Spleen (tissue), 7 donors: ENCODE measurements around the gene FOLR3.

Experiments used
- POLR2A ChIP-seq, 3 donors: fragments of 450-650 bp; IDR thresholded peaks; one replicate each; pipeline ENCODE4 v1.5.1; 2017; ENCODE audit warnings: antibody characterized with exemption in 3 of 3, mild to moderate bottlenecking in 1 of 3
- POLR2AphosphoS5 ChIP-seq, 3 donors: sonication (generic); formaldehyde crosslinking; IDR thresholded peaks; one replicate each; pipeline ENCODE4 v1.5.1; 2017; ENCODE audit warnings: antibody characterized with exemption in 3 of 3
- TF ChIP-seq, protein P1 (sequence below), 11 experiments: fragments of 200-600 bp in 7 of 11; fragments of 450-650 bp in 4 of 11; sonication (generic) in 4 of 11; IDR thresholded peaks in 8 of 11; conservative IDR thresholded peaks in 3 of 11; 1 replicate in 7 of 11; 2 replicates in 4 of 11; pipeline versions ENCODE4 v1.4.0 to v1.8.0; 2016 to 2021; ENCODE audit warnings: antibody characterized with exemption in 11 of 11, inconsistent platforms in 4 of 11, mild to moderate bottlenecking in 1 of 11
- donor health status: DM: no; HTN: no; CAD: no; lungs with moderate emphysema.
- donor health status: DM: no; HTN: no; CAD: no.
- donor health status: DM: no; HTN: no; CAD: no.

DNA sequence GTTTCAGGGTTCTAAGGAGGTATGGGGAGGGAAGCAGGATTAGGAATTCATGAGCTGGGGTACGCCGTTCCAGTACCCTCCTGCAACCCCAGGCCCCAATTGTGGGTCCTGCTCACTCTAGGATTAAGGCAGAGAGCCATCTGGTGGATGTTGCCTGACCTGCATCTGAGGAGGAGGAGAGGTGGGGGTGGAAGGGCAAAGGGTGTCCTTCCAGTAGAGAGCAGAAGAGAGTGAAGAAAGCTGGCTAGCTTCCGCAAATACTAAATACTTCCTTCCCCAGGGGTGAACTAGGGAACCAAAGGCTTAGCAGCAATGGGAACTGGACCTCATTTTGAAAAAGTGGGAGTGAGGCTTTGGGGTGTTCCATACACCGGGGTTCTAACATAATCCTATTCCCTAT lies 44.2 kb upstream of the FOLR3 start:
- TF ChIP-seq, protein P1, sequence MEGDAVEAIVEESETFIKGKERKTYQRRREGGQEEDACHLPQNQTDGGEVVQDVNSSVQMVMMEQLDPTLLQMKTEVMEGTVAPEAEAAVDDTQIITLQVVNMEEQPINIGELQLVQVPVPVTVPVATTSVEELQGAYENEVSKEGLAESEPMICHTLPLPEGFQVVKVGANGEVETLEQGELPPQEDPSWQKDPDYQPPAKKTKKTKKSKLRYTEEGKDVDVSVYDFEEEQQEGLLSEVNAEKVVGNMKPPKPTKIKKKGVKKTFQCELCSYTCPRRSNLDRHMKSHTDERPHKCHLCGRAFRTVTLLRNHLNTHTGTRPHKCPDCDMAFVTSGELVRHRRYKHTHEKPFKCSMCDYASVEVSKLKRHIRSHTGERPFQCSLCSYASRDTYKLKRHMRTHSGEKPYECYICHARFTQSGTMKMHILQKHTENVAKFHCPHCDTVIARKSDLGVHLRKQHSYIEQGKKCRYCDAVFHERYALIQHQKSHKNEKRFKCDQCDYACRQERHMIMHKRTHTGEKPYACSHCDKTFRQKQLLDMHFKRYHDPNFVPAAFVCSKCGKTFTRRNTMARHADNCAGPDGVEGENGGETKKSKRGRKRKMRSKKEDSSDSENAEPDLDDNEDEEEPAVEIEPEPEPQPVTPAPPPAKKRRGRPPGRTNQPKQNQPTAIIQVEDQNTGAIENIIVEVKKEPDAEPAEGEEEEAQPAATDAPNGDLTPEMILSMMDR (IDR thresholded peaks at IDR 0.05 in 8 of 11, conservative IDR thresholded peaks at IDR 0.05 in 3 of 11) = peak; percentile 86 to 98 (median 96)
- TF ChIP-seq POLR2A (IDR thresholded peaks at IDR 0.05) = no peak
- peak in 2 of 3 donors; percentile 39 to 85 for TF ChIP-seq POLR2AphosphoS5 (IDR thresholded peaks at IDR 0.05)
